ENCODE data around the gene FBXO11.

DNA sequence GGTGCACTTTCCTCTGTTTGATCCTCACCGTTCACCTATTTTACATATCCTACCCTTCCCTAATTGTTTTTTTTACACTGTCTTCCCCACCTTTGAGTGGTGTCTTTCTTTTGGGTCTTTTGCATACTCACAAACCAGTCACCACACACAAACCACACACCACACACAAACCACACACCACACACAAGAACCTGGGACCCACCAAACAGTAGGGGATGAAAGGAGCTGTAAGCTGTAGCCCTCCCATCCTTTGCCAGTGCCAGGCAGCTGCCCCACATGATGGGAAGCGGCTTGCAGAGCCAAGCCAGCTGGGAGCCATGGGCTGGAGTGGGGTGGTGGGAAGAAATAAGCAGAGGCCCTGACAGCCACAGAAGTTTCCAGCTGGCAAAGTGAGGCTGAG is 162.2 kb downstream of the FBXO11 start:
- TF ChIP-seq CTCF (IDR thresholded peaks at IDR 0.05) (no peak), POLR2AphosphoS5 (IDR thresholded peaks at IDR 0.05) (no peak), POLR2A (IDR thresholded peaks at IDR 0.05) (no peak)

All from sigmoid colon (tissue), 4 donors.